PC-3 (cell line): Measurements from ENCODE around the gene LBX1. TPM values are rescaled to one million over a fixed set of nuclear protein-coding genes. Genes with fewer than 3 reads are reported as not detected.
A peak's percentile ranks its signal among the peaks of the same experiment; 100 is the strongest.

Experiments used
- ATAC-seq: fragments of 200-7000 bp; cut with Tn5 transposase; 2 replicates; pipeline ENCODE4 v1.9.1; 2020; ENCODE audit warnings: mild to moderate bottlenecking, moderate library complexity
- BruUV-seq: library from RNA; stranded (reverse); fragments of 400-500 nt; replicated peaks from 2 replicates; lab custom pipeline; 2021; lab: Mats Ljungman, UMichigan
- CTCF ChIA-PET: fragments of 300-600 bp; sonication (Branson Sonifier 250); formaldehyde crosslinking; loops from one replicate; lab custom pipeline; 2022; ENCODE audit warnings: antibody characterized with exemption; lab: Charles Lee
- POLR2A ChIA-PET: fragments of 300-600 bp; sonication (Branson Sonifier 250); formaldehyde crosslinking; loops from one replicate; lab custom pipeline; 2022; ENCODE audit warnings: antibody characterized with exemption; ENCODE audit not compliant: unreplicated experiment; lab: Charles Lee
- DNase-seq: peaks from one replicate; pipeline ENCODE4 v3.0.0-alpha.2; 2015
- H2AFZ ChIP-seq: fragments of 300-600 bp; sonication (generic); 2 replicates; pipeline ENCODE4 v1.6.0; 2016; ENCODE audit warnings: antibody characterized with exemption, low read length
- H3F3A ChIP-seq: fragments of 300-600 bp; sonication (generic); one replicate; pipeline ENCODE4 v1.6.0; 2017; ENCODE audit warnings: antibody characterized with exemption, low read length, control low read depth, mild to moderate bottlenecking; ENCODE audit not compliant: unreplicated experiment
- H3K27ac ChIP-seq: fragments of 300-600 bp; sonication (generic); 2 replicates; pipeline ENCODE4 v1.5.1; 2016; ENCODE audit warnings: mild to moderate bottlenecking, low read length
- H3K27me3 ChIP-seq: fragments of 300-600 bp; sonication (generic); 2 replicates; pipeline ENCODE4 v1.6.1; 2016; ENCODE audit warnings: low read length, mixed read lengths
- H3K36me3 ChIP-seq: fragments of 300-600 bp; sonication (generic); 2 replicates; pipeline ENCODE4 v1.6.1; 2016; ENCODE audit warnings: low read depth, mixed run types, low read length, mixed read lengths
- H3K4me1 ChIP-seq: fragments of 300-600 bp; sonication (generic); 2 replicates; pipeline ENCODE4 v1.5.1; 2016; ENCODE audit warnings: low read length; ENCODE audit not compliant: insufficient read depth
- H3K4me2 ChIP-seq: fragments of 300-600 bp; sonication (generic); 2 replicates; pipeline ENCODE4 v1.6.0; 2016; ENCODE audit warnings: low read length
- H3K4me3 ChIP-seq: fragments of 300-600 bp; sonication (generic); 2 replicates; pipeline ENCODE4 v1.5.1; 2016; ENCODE audit warnings: mild to moderate bottlenecking, low read length, mixed read lengths
- H3K79me2 ChIP-seq: fragments of 300-600 bp; sonication (generic); 2 replicates; pipeline ENCODE4 v1.6.1; 2017; ENCODE audit warnings: low read length, mixed read lengths
- H3K9ac ChIP-seq: fragments of 300-600 bp; sonication (generic); 2 replicates; pipeline ENCODE4 v1.6.0; 2016; ENCODE audit warnings: mild to moderate bottlenecking, low read length
- H3K9me2 ChIP-seq: fragments of 300-600 bp; sonication (generic); replicated peaks from 2 replicates; pipeline ENCODE4 v1.6.1; 2016; ENCODE audit warnings: mixed run types, low read length, mixed read lengths
- H3K9me3 ChIP-seq: fragments of 300-600 bp; sonication (generic); 2 replicates; pipeline ENCODE4 v1.6.1; 2016; ENCODE audit warnings: low read length, mixed read lengths
- H4K20me1 ChIP-seq: fragments of 300-600 bp; sonication (generic); 2 replicates; pipeline ENCODE4 v1.6.1; 2016; ENCODE audit warnings: low read length, mixed read lengths
- EZH2 ChIP-seq: fragments of 300-600 bp; sonication (generic); IDR thresholded peaks from one replicate; pipeline ENCODE4 v1.6.1; 2017; ENCODE audit warnings: antibody characterized with exemption, mild to moderate bottlenecking, low read length; ENCODE audit not compliant: unreplicated experiment
- EZH2phosphoT487 ChIP-seq: fragments of 300-600 bp; sonication (generic); IDR thresholded peaks from 2 replicates; pipeline ENCODE4 v1.6.1; 2018; ENCODE audit warnings: mild to moderate bottlenecking, antibody characterized with exemption, low read length, borderline replicate concordance
- intact Hi-C: fragments of 100-400 bp; cut with micrococcal nuclease; formaldehyde crosslinking; loops from 2 replicates; pipeline ENCODE4 v1.9.0; 2023
- total RNA-seq: library from RNA; depleted of rRNA; stranded (reverse); fragments of >200 nt; gene quantifications from 2 replicates; pipeline ENCODE4 v1.2.3, GENCODE V29; 2014
- TF ChIP-seq, protein P1 (sequence below): fragments of 300-600 bp; sonication (generic); conservative IDR thresholded peaks from 2 replicates; pipeline ENCODE4 v1.5.1; 2017; ENCODE audit warnings: antibody characterized with exemption, low read depth, mild to moderate bottlenecking, low read length

Gene LBX1
- total RNA-seq, 1 experiment from 2014 or later = not detected

DNA sequence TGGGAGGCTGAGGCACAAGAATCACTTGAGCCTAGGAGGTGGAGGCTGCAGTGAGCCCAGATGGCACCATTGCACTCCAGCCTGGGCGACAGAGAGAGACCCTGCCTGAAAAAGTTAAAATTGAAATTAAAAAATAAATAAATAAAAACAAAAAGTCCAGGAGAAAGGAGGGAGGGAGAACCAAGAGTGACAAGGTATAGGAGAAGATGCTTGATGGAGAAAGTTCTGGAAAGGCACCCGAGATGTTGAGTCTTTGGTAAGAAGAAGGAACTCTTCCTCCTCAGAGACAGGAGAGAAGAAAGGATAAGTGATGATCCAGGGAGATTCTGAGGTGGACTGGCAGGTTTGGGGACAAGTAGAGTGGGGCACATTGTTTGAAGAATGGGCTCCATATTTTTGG, 17.4 kb upstream of the LBX1 start:
- Histone ChIP-seq H3K27me3 (peaks cover 24% of the 10 kb centered on the region), H2AFZ (no peak overlapping the region), H3K36me3 (no peaks in the 10 kb centered on the region), H3K4me3 (no peak overlapping the region), H3F3A (no peaks in the 10 kb centered on the region), H3K9me3 (no peaks in the 10 kb centered on the region), H3K4me1 (peaks cover 8% of the 10 kb centered on the region; the same call in 1 of the 2 replicates), H3K27ac (no peak overlapping the region), H3K4me2 (no peak overlapping the region), H3K9ac (no peak overlapping the region), H4K20me1 (no peaks in the 10 kb centered on the region), H3K79me2 (no peaks in the 10 kb centered on the region), H3K9me2 (no peaks in the 10 kb centered on the region)
- ChIA-PET CTCF (no interaction called here), POLR2A (no interaction called here)
- intact Hi-C loops = no loop called here
- no TSS peak for BruUV-seq
- TF ChIP-seq, protein P1, sequence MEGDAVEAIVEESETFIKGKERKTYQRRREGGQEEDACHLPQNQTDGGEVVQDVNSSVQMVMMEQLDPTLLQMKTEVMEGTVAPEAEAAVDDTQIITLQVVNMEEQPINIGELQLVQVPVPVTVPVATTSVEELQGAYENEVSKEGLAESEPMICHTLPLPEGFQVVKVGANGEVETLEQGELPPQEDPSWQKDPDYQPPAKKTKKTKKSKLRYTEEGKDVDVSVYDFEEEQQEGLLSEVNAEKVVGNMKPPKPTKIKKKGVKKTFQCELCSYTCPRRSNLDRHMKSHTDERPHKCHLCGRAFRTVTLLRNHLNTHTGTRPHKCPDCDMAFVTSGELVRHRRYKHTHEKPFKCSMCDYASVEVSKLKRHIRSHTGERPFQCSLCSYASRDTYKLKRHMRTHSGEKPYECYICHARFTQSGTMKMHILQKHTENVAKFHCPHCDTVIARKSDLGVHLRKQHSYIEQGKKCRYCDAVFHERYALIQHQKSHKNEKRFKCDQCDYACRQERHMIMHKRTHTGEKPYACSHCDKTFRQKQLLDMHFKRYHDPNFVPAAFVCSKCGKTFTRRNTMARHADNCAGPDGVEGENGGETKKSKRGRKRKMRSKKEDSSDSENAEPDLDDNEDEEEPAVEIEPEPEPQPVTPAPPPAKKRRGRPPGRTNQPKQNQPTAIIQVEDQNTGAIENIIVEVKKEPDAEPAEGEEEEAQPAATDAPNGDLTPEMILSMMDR = no peak
- no peak for TF ChIP-seq EZH2
- TF ChIP-seq EZH2phosphoT487 = no peak
- no peak for DNase-seq
- ATAC-seq = no peak

DNA sequence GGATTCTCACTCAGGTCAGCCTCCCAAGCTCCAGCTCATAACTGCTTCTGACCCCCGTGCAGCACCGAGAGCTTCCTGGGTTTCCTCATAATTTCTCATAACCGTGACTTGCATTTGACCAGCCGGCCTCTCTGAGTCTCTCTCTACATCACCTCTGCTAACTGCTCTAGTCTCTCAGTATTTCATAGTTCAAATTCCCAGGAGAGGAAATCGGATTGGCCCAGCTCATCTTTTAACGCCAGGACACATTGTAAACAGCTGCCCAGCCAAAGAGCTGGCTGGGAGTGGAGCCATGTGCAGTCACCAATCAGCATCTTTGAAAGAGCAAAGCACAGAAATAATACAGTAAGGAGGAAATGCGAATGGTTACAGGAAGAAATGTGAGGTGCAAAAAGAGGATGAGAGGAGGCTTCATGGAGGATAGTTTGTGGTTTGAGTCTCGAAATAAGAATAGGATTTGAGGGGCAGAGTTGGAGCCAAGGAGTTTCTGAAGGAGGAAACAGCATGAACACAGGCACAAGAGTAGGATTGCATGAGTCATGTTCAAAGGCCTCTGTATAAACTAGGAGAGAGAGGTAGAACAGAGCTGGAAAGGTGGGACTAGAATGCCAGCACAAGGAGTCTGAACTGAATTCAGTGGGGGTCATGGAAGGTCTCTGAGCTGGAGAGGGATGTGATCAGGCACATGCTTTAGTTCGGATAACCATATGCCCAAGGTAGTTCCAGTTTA, 15.2 kb upstream of the LBX1 start:
- no peak overlapping the region for H3K4me3 ChIP-seq
- peak; percentile 26 for DNase-seq
- H3K36me3 ChIP-seq = no peaks in the 10 kb centered on the region
- no peaks in the 10 kb centered on the region for H4K20me1 ChIP-seq
- no peaks in the 10 kb centered on the region for H3K79me2 ChIP-seq
- peaks cover 8% of the 10 kb centered on the region; the same call in 1 of the 2 replicates for H3K4me1 ChIP-seq
- no peak overlapping the region for H3K27ac ChIP-seq
- no peak for TF ChIP-seq EZH2
- TF ChIP-seq EZH2phosphoT487 = no peak
- TF ChIP-seq, protein P1 = no peak
- H3K9ac ChIP-seq = no peak overlapping the region
- no peaks in the 10 kb centered on the region for H3K9me3 ChIP-seq
- no TSS peak for BruUV-seq
- H3K27me3 ChIP-seq = peaks cover 22% of the 10 kb centered on the region
- ATAC-seq = no peak
- intact Hi-C loops = no loop called here
- H3K4me2 ChIP-seq = no peak overlapping the region
- peak overlapping the region; percentile 53; the same call in 1 of the 2 replicates for H2AFZ ChIP-seq
- CTCF ChIA-PET = no interaction called here
- H3F3A ChIP-seq = no peaks in the 10 kb centered on the region
- no peaks in the 10 kb centered on the region for H3K9me2 ChIP-seq
- POLR2A ChIA-PET = no interaction called here
